SK-N-SH (cell line): Measurements from ENCODE around the gene PAX2.

ENCODE experiments used
- CTCF ChIP-seq: fragments of 200-600 bp; sonication (generic); IDR thresholded peaks from 2 replicates; pipeline ENCODE4 v1.6.1; 2017; ENCODE audit warnings: antibody characterized with exemption, mild to moderate bottlenecking, moderate library complexity
- EP300 ChIP-seq, 2 experiments: IDR thresholded peaks; 2 replicates each; pipeline versions ENCODE4 v1.4.0 to v1.6.1; 2012; ENCODE audit warnings: borderline replicate concordance in 1 of 2, low read depth in 1 of 2, low read length in 1 of 2
- POLR2AphosphoS5 ChIP-seq: IDR thresholded peaks from 2 replicates; pipeline ENCODE4 v1.6.1; 2012; ENCODE audit warnings: low read depth, low read length
- RXRA ChIP-seq: IDR thresholded peaks from 2 replicates; pipeline ENCODE4 v1.4.0; 2012; ENCODE audit warnings: low read depth, mild to moderate bottlenecking, borderline replicate concordance
- TAF1 ChIP-seq: IDR thresholded peaks from 2 replicates; pipeline ENCODE4 v1.6.1; 2012; ENCODE audit warnings: low read depth, mild to moderate bottlenecking, low read length, moderate library complexity, borderline replicate concordance
- ZBTB33 ChIP-seq: IDR thresholded peaks from 2 replicates; pipeline ENCODE4 v1.4.0; 2012; ENCODE audit warnings: low read depth, borderline replicate concordance

- TF ChIP-seq CTCF (no peak), RXRA (no peak), ZBTB33 (no peak), EP300 (IDR thresholded peaks at IDR 0.05; ENCODE audit: borderline replicate concordance in 1 of 2, low read depth in 1 of 2, low read length in 1 of 2) (no peak), POLR2AphosphoS5 (no peak), TAF1 (no peak)
These were observed 67.6 kb downstream of the PAX2 start for GRCh38 chr10:100812978-100813377.
